ENCODE results near the gene FBXL3.

FBXL3 gene

GRCh38 chr13:76971851-76972829 lies 54.8 kb downstream of the FBXL3 start:
- TF ChIP-seq POLR2A (IDR thresholded peaks at IDR 0.05; ENCODE audit: extremely low read depth, insufficient read length) = no peak
- no peak for TF ChIP-seq CTCF (IDR thresholded peaks at IDR 0.05; ENCODE audit: low read depth, low read length)
- no peak for TF ChIP-seq MAX (IDR thresholded peaks at IDR 0.05; ENCODE audit: low read depth, low read length)
- TF ChIP-seq MYC (IDR thresholded peaks at IDR 0.05; ENCODE audit: low read depth, low read length) = no peak
- no peak overlapping the region for H3K4me3 ChIP-seq (ENCODE audit: low read depth, low read length)
- no peak for DNase-seq (ENCODE audit: low read depth)

- DNase-seq (ENCODE audit: low read depth) = no peak
- no peak for TF ChIP-seq MAX (IDR thresholded peaks at IDR 0.05; ENCODE audit: low read depth, low read length)
- no peak for TF ChIP-seq MYC (IDR thresholded peaks at IDR 0.05; ENCODE audit: low read depth, low read length)
- TF ChIP-seq POLR2A (IDR thresholded peaks at IDR 0.05; ENCODE audit: extremely low read depth, insufficient read length) = no peak
- no peak for TF ChIP-seq CTCF (IDR thresholded peaks at IDR 0.05; ENCODE audit: low read depth, low read length)
- no peak overlapping the region for H3K4me3 ChIP-seq (ENCODE audit: low read depth, low read length)
These were observed 55.7 kb downstream of the FBXL3 start for GRCh38 chr13:76971215-76971614.

GRCh38 chr13:76969488-76970365 lies 57.2 kb downstream of the FBXL3 start:
- TF ChIP-seq CTCF (IDR thresholded peaks at IDR 0.05; ENCODE audit: low read depth, low read length) (no peak), MAX (IDR thresholded peaks at IDR 0.05; ENCODE audit: low read depth, low read length) (no peak), POLR2A (IDR thresholded peaks at IDR 0.05; ENCODE audit: extremely low read depth, insufficient read length) (no peak), MYC (IDR thresholded peaks at IDR 0.05; ENCODE audit: low read depth, low read length) (no peak)
- no peak for DNase-seq (ENCODE audit: low read depth)
- H3K4me3 ChIP-seq (ENCODE audit: low read depth, low read length) = no peak overlapping the region

- DNase-seq (ENCODE audit: low read depth) = no peak
- no peak for TF ChIP-seq MAX (IDR thresholded peaks at IDR 0.05; ENCODE audit: low read depth, low read length)
- no peak for TF ChIP-seq POLR2A (IDR thresholded peaks at IDR 0.05; ENCODE audit: extremely low read depth, insufficient read length)
- no peak for TF ChIP-seq CTCF (IDR thresholded peaks at IDR 0.05; ENCODE audit: low read depth, low read length)
- no peak for TF ChIP-seq MYC (IDR thresholded peaks at IDR 0.05; ENCODE audit: low read depth, low read length)
- H3K4me3 ChIP-seq (ENCODE audit: low read depth, low read length) = no peak overlapping the region
These were observed 58.9 kb downstream of the FBXL3 start for GRCh38 chr13:76968041-76968440.

GRCh38 chr13:76967031-76967430 lies 59.9 kb downstream of the FBXL3 start:
- TF ChIP-seq MAX (IDR thresholded peaks at IDR 0.05; ENCODE audit: low read depth, low read length) = no peak
- TF ChIP-seq POLR2A (IDR thresholded peaks at IDR 0.05; ENCODE audit: extremely low read depth, insufficient read length) = no peak
- no peak for DNase-seq (ENCODE audit: low read depth)
- no peak overlapping the region for H3K4me3 ChIP-seq (ENCODE audit: low read depth, low read length)

Measured in NB4 (cell line).